ENCODE data around the gene CADM1.

DNA sequence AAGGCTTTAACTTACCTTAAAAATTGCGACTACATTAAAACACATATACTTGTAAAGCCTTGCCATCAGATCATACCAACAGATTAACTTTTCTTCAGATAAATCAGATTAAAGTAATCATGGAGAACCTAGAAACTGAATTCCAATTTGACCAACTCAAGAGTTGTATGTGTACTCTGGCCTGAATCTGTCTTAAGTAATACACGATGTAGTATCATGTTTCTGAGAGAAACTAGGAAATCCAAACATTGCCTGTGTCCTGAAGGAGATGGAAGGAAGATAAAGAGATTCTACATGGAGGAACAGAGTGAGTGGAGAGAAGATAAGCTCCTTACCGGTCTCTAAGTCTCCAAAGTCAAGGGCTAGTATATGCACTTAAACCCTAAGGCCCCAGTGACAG is 162.1 kb downstream of the CADM1 start:
- TF ChIP-seq POLR2AphosphoS5 (IDR thresholded peaks at IDR 0.05; ENCODE audit: borderline replicate concordance, low read depth, low read length) (no peak), EZH2 (IDR thresholded peaks at IDR 0.05) (no peak)

Measured in SK-N-MC (cell line).